ENCODE results near the gene FTCD.

DNA sequence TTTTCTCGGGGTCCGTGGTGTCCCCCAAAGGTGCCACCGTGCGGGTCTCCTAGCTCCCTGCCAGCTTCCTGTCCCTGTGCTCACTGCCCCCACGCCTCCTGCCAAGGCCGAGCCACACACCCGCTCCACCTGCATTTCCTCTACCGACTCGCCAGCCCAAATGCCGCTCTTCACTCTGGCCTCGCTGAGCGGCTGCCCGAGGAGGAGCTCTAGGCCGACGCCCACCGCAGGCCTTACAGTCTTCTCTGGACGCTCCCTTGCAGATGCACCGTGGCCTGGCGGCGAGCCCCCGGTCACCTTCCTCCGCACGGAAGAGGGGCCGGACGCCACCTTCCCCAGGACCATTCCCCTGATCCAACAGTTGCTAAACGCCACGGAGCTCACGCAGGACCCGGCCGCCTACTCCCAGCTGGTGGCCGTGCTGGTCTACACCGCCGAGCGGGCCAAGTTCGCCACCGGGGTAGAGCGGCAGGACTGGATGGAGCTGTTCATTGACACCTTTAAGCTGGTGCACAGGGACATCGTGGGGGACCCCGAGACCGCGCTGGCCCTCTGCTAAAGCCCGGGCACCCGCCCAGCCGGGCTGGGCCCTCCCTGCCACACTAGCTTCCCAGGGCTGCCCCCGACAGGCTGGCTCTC lies 26.3 kb downstream of the FTCD start:
- TF ChIP-seq POLR2A (IDR thresholded peaks at IDR 0.05; ENCODE audit: low read depth, low read length): no peak
- TF ChIP-seq CTCF (conservative IDR thresholded peaks at IDR 0.05; ENCODE audit: low read depth, low read length): no peak
- no peak for TF ChIP-seq MXI1 (IDR thresholded peaks at IDR 0.05; ENCODE audit: borderline replicate concordance, low read depth, low read length)
- no peak for TF ChIP-seq MAZ (IDR thresholded peaks at IDR 0.05; ENCODE audit: borderline replicate concordance, low read depth, low read length)
- TF ChIP-seq CHD1 (IDR thresholded peaks at IDR 0.05; ENCODE audit: low read depth, low read length): no peak
- TF ChIP-seq BHLHE40 (IDR thresholded peaks at IDR 0.05; ENCODE audit: low read depth, low read length): no peak
- TF ChIP-seq RCOR1 (IDR thresholded peaks at IDR 0.05; ENCODE audit: insufficient replicate concordance, low read length): no peak
- TF ChIP-seq MAFK (IDR thresholded peaks at IDR 0.05; ENCODE audit: low read depth, low read length): no peak
- TF ChIP-seq, protein P1, sequence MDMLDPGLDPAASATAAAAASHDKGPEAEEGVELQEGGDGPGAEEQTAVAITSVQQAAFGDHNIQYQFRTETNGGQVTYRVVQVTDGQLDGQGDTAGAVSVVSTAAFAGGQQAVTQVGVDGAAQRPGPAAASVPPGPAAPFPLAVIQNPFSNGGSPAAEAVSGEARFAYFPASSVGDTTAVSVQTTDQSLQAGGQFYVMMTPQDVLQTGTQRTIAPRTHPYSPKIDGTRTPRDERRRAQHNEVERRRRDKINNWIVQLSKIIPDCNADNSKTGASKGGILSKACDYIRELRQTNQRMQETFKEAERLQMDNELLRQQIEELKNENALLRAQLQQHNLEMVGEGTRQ (IDR thresholded peaks at IDR 0.05; ENCODE audit: low read depth, low read length): no peak
- no peak for TF ChIP-seq CEBPB (IDR thresholded peaks at IDR 0.05; ENCODE audit: low read depth, low read length)
- TF ChIP-seq RAD21 (IDR thresholded peaks at IDR 0.05; ENCODE audit: low read length): no peak
- no peak for TF ChIP-seq SMC3 (IDR thresholded peaks at IDR 0.05; ENCODE audit: low read depth, low read length)
